ENCODE measurements around the gene HMGCS2. TPM values are rescaled to one million over a fixed set of nuclear protein-coding genes. Genes with fewer than 3 reads are reported as not detected.
A peak's percentile ranks its signal among the peaks of the same experiment; 100 is the strongest.
"Not testable (repeated sequence)": the region's sequence is repeated elsewhere in the genome, so short reads cannot be mapped to it uniquely, and the experiment has no call there.

HMGCS2 gene
- total RNA-seq, 1 experiment from 2014 or later, result not detected

GRCh38 chr1:119790451-119791198 lies 21.9 kb upstream of the HMGCS2 start:
- no peak for DNase-seq (ENCODE audit: low read depth)

GRCh38 chr1:119787776-119788175 lies 19.1 kb upstream of the HMGCS2 start:
- peak; percentile 82 for DNase-seq (ENCODE audit: low read depth)

- peak; percentile 67 for DNase-seq (ENCODE audit: low read depth)
These were observed 17.9 kb upstream of the HMGCS2 start for GRCh38 chr1:119786473-119787050.

- not testable (repeated sequence) for DNase-seq (ENCODE audit: low read depth)
These were observed 17.3 kb upstream of the HMGCS2 start for GRCh38 chr1:119786046-119786445.

GRCh38 chr1:119784191-119784781 lies 15.6 kb upstream of the HMGCS2 start:
- peak; percentile 27 for DNase-seq (ENCODE audit: low read depth)

GRCh38 chr1:119783354-119784185 lies 14.9 kb upstream of the HMGCS2 start:
- peak; percentile 19 for DNase-seq (ENCODE audit: low read depth)

GRCh38 chr1:119782631-119783325 lies 14.1 kb upstream of the HMGCS2 start:
- DNase-seq (ENCODE audit: low read depth), result no peak

- no peak for DNase-seq (ENCODE audit: low read depth)
These were observed 12.9 kb upstream of the HMGCS2 start for GRCh38 chr1:119781434-119782210.

GRCh38 chr1:119779869-119780356 lies 11.2 kb upstream of the HMGCS2 start:
- DNase-seq (ENCODE audit: low read depth), result no peak

GRCh38 chr1:119778886-119779560 lies 10.3 kb upstream of the HMGCS2 start:
- no peak for DNase-seq (ENCODE audit: low read depth)

- DNase-seq (ENCODE audit: low read depth), result no peak
These were observed 9.7 kb upstream of the HMGCS2 start for GRCh38 chr1:119778359-119778758.

- DNase-seq (ENCODE audit: low read depth), result no peak
These were observed 6.2 kb upstream of the HMGCS2 start for GRCh38 chr1:119774746-119775490.

- DNase-seq (ENCODE audit: low read depth), result peak; percentile 21
These were observed 5.1 kb upstream of the HMGCS2 start for GRCh38 chr1:119773711-119774241.

GRCh38 chr1:119772298-119772697 lies 3.6 kb upstream of the HMGCS2 start:
- no peak for DNase-seq (ENCODE audit: low read depth)

GRCh38 chr1:119771770-119772169 lies 3.1 kb upstream of the HMGCS2 start:
- DNase-seq (ENCODE audit: low read depth), result no peak

- DNase-seq (ENCODE audit: low read depth), result no peak
These were observed 2.3 kb upstream of the HMGCS2 start for GRCh38 chr1:119771016-119771415.

- DNase-seq (ENCODE audit: low read depth), result no peak
These were observed 1.2 kb downstream of the HMGCS2 start for GRCh38 chr1:119767486-119767885.

- no peak for DNase-seq (ENCODE audit: low read depth)
These were observed 2.3 kb downstream of the HMGCS2 start for GRCh38 chr1:119766374-119766794.

GRCh38 chr1:119764220-119764619 lies 4.5 kb downstream of the HMGCS2 start:
- no peak for DNase-seq (ENCODE audit: low read depth)
